Osteoblast (primary cell): Measurements from ENCODE around the gene TDP1. TPM values are rescaled to one million over a fixed set of nuclear protein-coding genes. Genes with fewer than 3 reads are reported as not detected.

Experiments used
- DNase-seq: peaks from one replicate; pipeline ENCODE4 v3.0.0; 2011; ENCODE audit warnings: low spot score, mixed read lengths; ENCODE audit not compliant: insufficient read length; ENCODE audit errors: missing footprints
- H2AFZ ChIP-seq: 2 replicates; pipeline ENCODE4 v1.6.0; 2011; ENCODE audit warnings: mild to moderate bottlenecking, low read length
- H3K27ac ChIP-seq: 2 replicates; pipeline ENCODE4 v1.5.1; 2011; ENCODE audit warnings: mild to moderate bottlenecking, low read depth, low read length, moderate library complexity
- H3K27me3 ChIP-seq: 2 replicates; pipeline ENCODE4 v1.6.0; 2012; ENCODE audit warnings: mild to moderate bottlenecking, control low read depth, inconsistent platforms, low read length, moderate library complexity; ENCODE audit not compliant: insufficient read depth
- H3K36me3 ChIP-seq: 2 replicates; pipeline ENCODE4 v1.5.1; 2011; ENCODE audit warnings: mild to moderate bottlenecking, low read length, control low read depth, moderate library complexity; ENCODE audit not compliant: insufficient read depth
- H3K4me1 ChIP-seq: 2 replicates; pipeline ENCODE4 v1.5.1; 2011; ENCODE audit warnings: mild to moderate bottlenecking, low read length, control low read depth, moderate library complexity; ENCODE audit not compliant: insufficient read depth
- H3K4me2 ChIP-seq: 2 replicates; pipeline ENCODE4 v1.6.0; 2011; ENCODE audit warnings: mild to moderate bottlenecking, low read length; ENCODE audit not compliant: insufficient read depth
- H3K4me3 ChIP-seq: fragments of 200-600 bp; sonication (generic); 3 replicates; pipeline ENCODE4 v1.5.1; 2012; ENCODE audit warnings: mild to moderate bottlenecking, low read length, inconsistent platforms; ENCODE audit not compliant: insufficient read depth
- H3K79me2 ChIP-seq: 2 replicates; pipeline ENCODE4 v1.6.0; 2012; ENCODE audit warnings: mild to moderate bottlenecking, low read length, control low read depth, inconsistent platforms; ENCODE audit not compliant: insufficient read depth
- H3K9me3 ChIP-seq: 2 replicates; pipeline ENCODE4 v1.5.1; 2011; ENCODE audit warnings: low read depth, low read length, control low read depth
- H4K20me1 ChIP-seq: 2 replicates; pipeline ENCODE4 v1.6.0; 2012; ENCODE audit warnings: mild to moderate bottlenecking, low read length, control low read depth; ENCODE audit not compliant: insufficient read depth
- CTCF ChIP-seq: IDR thresholded peaks from 2 replicates; pipeline ENCODE4 v1.5.1; 2011; ENCODE audit warnings: mild to moderate bottlenecking, low read depth, low read length, moderate library complexity; ENCODE audit errors: extremely low read depth
- total RNA-seq: library from RNA; depleted of rRNA; stranded (reverse); fragments of >200 nt; gene quantifications from 2 replicates; pipeline ENCODE4 v1.2.3, GENCODE V29; 2012

TDP1 gene
- total RNA-seq, 1 donor = 11.2 TPM

GRCh38 chr14:90058876-90059458 lies 103.2 kb downstream of the TDP1 start:
- H4K20me1 ChIP-seq = no peaks in the 10 kb centered on the region
- no peak overlapping the region for H3K4me3 ChIP-seq
- no peak overlapping the region for H2AFZ ChIP-seq
- no peak for TF ChIP-seq CTCF
- DNase-seq = no peak
- no peak overlapping the region for H3K4me2 ChIP-seq
- no peaks in the 10 kb centered on the region for H3K4me1 ChIP-seq
- H3K36me3 ChIP-seq = no peaks in the 10 kb centered on the region
- no peaks in the 10 kb centered on the region for H3K79me2 ChIP-seq
- H3K27me3 ChIP-seq = peaks cover 73% of the 10 kb centered on the region
- no peaks in the 10 kb centered on the region for H3K9me3 ChIP-seq
- H3K27ac ChIP-seq = no peak overlapping the region

- Histone ChIP-seq H2AFZ (peak overlapping the region; percentile 87), H3K4me3 (peak overlapping the region; percentile 73), H3K27ac (no peak overlapping the region), H3K36me3 (no peaks in the 10 kb centered on the region), H3K9me3 (no peaks in the 10 kb centered on the region), H3K4me1 (no peaks in the 10 kb centered on the region), H3K79me2 (no peaks in the 10 kb centered on the region), H4K20me1 (no peaks in the 10 kb centered on the region), H3K4me2 (peak overlapping the region; percentile 91), H3K27me3 (peaks cover 86% of the 10 kb centered on the region)
- TF ChIP-seq CTCF = peak; percentile 39
- DNase-seq = peak; percentile 96
Observed at GRCh38 chr14:90060312-90060964, 104.7 kb downstream of the TDP1 start.

GRCh38 chr14:90060965-90061684 lies 105.4 kb downstream of the TDP1 start:
- no peaks in the 10 kb centered on the region for H3K36me3 ChIP-seq
- no peak for DNase-seq
- no peaks in the 10 kb centered on the region for H3K4me1 ChIP-seq
- H3K79me2 ChIP-seq = no peaks in the 10 kb centered on the region
- H3K4me3 ChIP-seq = peak overlapping the region; percentile 73
- H3K27me3 ChIP-seq = peaks cover 89% of the 10 kb centered on the region
- no peak for TF ChIP-seq CTCF
- no peak overlapping the region for H3K27ac ChIP-seq
- no peaks in the 10 kb centered on the region for H4K20me1 ChIP-seq
- H3K9me3 ChIP-seq = no peaks in the 10 kb centered on the region
- peak overlapping the region; percentile 91 for H3K4me2 ChIP-seq
- peak overlapping the region; percentile 87 for H2AFZ ChIP-seq

GRCh38 chr14:90061685-90062126 lies 106.0 kb downstream of the TDP1 start, which contains the start of gene KCNK13:
Gene KCNK13, plus strand, starts transcription at chr14:90061994. Its CDS starts 212 bp downstream, at chr14:90062206.
- Histone ChIP-seq H3K79me2 (no peaks in the 10 kb centered on the region), H3K4me3 (peak within 1 kb of the TSS; percentile 73), H2AFZ (peak within 1 kb of the TSS; percentile 87), H3K4me2 (peak within 1 kb of the TSS; percentile 91), H4K20me1 (no peaks in the 10 kb centered on the region), H3K36me3 (no peaks in the 10 kb centered on the region), H3K4me1 (no peaks in the 10 kb centered on the region), H3K27me3 (peaks cover 88% of the 10 kb centered on the region), H3K27ac (no peak within 1 kb of the TSS), H3K9me3 (no peaks in the 10 kb centered on the region)
- no peak for TF ChIP-seq CTCF
- peak; percentile 87 for DNase-seq
